HG02973 (cell line): ENCODE measurements around the gene PSTPIP2.

Source experiments
- ATAC-seq: cut with Tn5 transposase; IDR thresholded peaks from one replicate; pipeline ENCODE4 v1.9.1; 2021; ENCODE audit warnings: moderate library complexity; ENCODE audit not compliant: unreplicated experiment

Gene PSTPIP2

GRCh38 chr18:45940724-45941123, 131.3 kb downstream of the PSTPIP2 start:
- no peak for ATAC-seq

- no peak for ATAC-seq
Observed at GRCh38 chr18:45939236-45939635, 132.8 kb downstream of the PSTPIP2 start.

- ATAC-seq = no peak
Observed at GRCh38 chr18:45938488-45938935, 133.5 kb downstream of the PSTPIP2 start.

GRCh38 chr18:45935591-45936335, 136.3 kb downstream of the PSTPIP2 start:
- no peak for ATAC-seq
